Breast epithelium (tissue), 3 donors: ENCODE measurements around the gene MTMR1.

Experiments
- POLR2A ChIP-seq: fragments of 450-650 bp; IDR thresholded peaks from one replicate; pipeline ENCODE4 v1.6.1; 2016; ENCODE audit warnings: antibody characterized with exemption, mild to moderate bottlenecking, moderate library complexity
- TF ChIP-seq, protein P1 (sequence below), 3 donors: fragments of 450-650 bp; IDR thresholded peaks; one replicate each; pipeline ENCODE4 v1.5.1; 2016 to 2017; ENCODE audit warnings: antibody characterized with exemption in 3 of 3, mild to moderate bottlenecking in 3 of 3, moderate library complexity in 3 of 3

DNA sequence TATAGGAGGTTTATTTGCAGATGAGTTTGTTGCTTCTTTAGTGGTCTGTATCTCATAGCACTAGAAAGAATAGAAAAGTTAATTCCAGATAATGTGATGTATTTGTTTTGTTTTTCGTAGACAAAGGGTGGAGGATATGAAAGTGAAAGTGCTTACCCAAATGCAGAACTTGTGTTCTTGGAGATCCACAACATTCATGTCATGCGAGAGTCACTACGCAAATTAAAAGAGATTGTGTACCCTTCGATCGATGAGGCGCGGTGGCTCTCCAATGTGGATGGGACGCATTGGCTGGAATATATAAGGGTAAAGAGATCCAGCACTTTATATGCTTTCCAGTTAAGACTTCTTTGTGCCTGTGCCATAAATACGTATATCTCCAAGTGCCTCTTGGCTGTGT, 43.3 kb downstream of the MTMR1 start:
- TF ChIP-seq POLR2A, result no peak
- TF ChIP-seq, protein P1, sequence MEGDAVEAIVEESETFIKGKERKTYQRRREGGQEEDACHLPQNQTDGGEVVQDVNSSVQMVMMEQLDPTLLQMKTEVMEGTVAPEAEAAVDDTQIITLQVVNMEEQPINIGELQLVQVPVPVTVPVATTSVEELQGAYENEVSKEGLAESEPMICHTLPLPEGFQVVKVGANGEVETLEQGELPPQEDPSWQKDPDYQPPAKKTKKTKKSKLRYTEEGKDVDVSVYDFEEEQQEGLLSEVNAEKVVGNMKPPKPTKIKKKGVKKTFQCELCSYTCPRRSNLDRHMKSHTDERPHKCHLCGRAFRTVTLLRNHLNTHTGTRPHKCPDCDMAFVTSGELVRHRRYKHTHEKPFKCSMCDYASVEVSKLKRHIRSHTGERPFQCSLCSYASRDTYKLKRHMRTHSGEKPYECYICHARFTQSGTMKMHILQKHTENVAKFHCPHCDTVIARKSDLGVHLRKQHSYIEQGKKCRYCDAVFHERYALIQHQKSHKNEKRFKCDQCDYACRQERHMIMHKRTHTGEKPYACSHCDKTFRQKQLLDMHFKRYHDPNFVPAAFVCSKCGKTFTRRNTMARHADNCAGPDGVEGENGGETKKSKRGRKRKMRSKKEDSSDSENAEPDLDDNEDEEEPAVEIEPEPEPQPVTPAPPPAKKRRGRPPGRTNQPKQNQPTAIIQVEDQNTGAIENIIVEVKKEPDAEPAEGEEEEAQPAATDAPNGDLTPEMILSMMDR (IDR thresholded peaks at IDR 0.05), result no peak
